ENCODE measurements around the gene ORAI2. TPM values are rescaled to one million over a fixed set of nuclear protein-coding genes. Genes with fewer than 3 reads are reported as not detected.
A peak's percentile ranks its signal among the peaks of the same experiment; 100 is the strongest.

The ORAI2 gene
- total and polyA plus RNA-seq, 2 of the 13 experiments (the other 11 are each of a cell fraction or from before 2014, with no cell fraction given): 3.0 to 6.0 TPM

DNA sequence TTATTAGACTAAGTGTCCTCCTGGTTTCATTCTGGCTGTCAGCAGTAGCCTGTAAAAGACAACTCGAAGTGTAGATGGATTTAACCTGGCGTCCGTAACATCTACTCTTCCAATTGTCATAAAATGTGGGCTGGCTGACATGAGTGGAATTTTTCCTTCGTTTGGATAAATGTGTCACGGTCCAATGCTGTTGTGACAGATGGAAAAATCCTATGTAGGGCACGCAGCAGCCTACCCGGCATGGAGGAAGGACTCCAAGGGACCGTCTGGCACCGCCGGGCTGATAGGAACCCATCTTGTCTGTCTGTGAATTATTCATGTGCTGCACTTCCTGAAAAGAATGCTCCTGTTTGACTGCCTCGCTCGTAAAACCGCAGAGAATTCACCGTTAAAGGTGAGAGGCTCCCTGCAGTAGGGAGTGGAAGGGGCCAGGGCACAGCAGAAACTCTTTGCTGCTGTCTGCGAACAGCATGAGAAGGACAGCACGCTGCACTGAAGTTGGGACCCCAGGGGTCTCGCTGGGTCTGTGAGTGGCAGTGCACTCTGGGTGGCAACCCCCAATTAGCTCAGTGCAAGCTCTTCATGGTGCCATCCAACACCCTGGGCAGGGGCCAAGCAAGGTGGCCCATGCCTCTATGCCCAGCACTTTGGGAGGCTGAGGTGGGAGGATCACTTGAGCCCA, 1.6 kb upstream of the ORAI2 start:
- no peaks in the 10 kb centered on the region for H3K79me2 ChIP-seq (ENCODE audit: insufficient read depth, low read length)
- no peaks in the 10 kb centered on the region for H3K9me3 ChIP-seq (ENCODE audit: low read length)
- no peak overlapping the region for H2AFZ ChIP-seq (ENCODE audit: low read length)
- peaks cover 0 to 5% of the 10 kb centered on the region in 2 experiments; a peak in 2 of 5 replicates for H3K36me3 ChIP-seq (replicated peaks in 1 of 2; ENCODE audit: control insufficient read depth in 1 of 2, insufficient read depth in 2 of 2, low read length in 2 of 2)
- H4K20me1 ChIP-seq (ENCODE audit: insufficient read depth, low read length): no peaks in the 10 kb centered on the region
- H3K4me1 ChIP-seq (ENCODE audit: insufficient read depth, low read length): peaks cover 35% of the 10 kb centered on the region
- H3K4me2 ChIP-seq (ENCODE audit: low read depth, low read length): peak overlapping the region; percentile 82
- no peak for TF ChIP-seq ZNF556 (CRISPR knock-in tag; IDR thresholded peaks at IDR 0.05; ENCODE audit: borderline replicate concordance)
- 0 out of 2 replicates have a peak, but pooled peaks have one; percentile 26 for TF ChIP-seq HNRNPL (IDR thresholded peaks at IDR 0.05; ENCODE audit: low read depth, low read length)
- no peak for TF ChIP-seq ZMYM4 (CRISPR knock-in tag; IDR thresholded peaks at IDR 0.05)
- TF ChIP-seq ETV5 (CRISPR knock-in tag; IDR thresholded peaks at IDR 0.05; ENCODE audit: borderline replicate concordance): peak; percentile 9; the same call in 1 of the 2 replicates
- 0 out of 2 replicates have a peak, but pooled peaks have one; percentile 24 for TF ChIP-seq ZBTB7B (CRISPR knock-in tag; IDR thresholded peaks at IDR 0.05)
- TF ChIP-seq, protein P1, sequence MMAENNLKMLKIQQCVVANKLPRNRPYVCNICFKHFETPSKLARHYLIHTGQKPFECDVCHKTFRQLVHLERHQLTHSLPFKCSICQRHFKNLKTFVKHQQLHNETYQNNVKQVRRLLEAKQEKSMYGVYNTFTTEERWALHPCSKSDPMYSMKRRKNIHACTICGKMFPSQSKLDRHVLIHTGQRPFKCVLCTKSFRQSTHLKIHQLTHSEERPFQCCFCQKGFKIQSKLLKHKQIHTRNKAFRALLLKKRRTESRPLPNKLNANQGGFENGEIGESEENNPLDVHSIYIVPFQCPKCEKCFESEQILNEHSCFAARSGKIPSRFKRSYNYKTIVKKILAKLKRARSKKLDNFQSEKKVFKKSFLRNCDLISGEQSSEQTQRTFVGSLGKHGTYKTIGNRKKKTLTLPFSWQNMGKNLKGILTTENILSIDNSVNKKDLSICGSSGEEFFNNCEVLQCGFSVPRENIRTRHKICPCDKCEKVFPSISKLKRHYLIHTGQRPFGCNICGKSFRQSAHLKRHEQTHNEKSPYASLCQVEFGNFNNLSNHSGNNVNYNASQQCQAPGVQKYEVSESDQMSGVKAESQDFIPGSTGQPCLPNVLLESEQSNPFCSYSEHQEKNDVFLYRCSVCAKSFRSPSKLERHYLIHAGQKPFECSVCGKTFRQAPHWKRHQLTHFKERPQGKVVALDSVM (CRISPR knock-in tag; IDR thresholded peaks at IDR 0.05): peak; percentile 66; the same call in 1 of the 2 replicates
- TF ChIP-seq ZNF768 (CRISPR knock-in tag; IDR thresholded peaks at IDR 0.05): peak; percentile 30; the same call in 1 of the 2 replicates
- TF ChIP-seq CBX1 (IDR thresholded peaks at IDR 0.05; ENCODE audit: low read depth): no peak
- TF ChIP-seq, protein P2, sequence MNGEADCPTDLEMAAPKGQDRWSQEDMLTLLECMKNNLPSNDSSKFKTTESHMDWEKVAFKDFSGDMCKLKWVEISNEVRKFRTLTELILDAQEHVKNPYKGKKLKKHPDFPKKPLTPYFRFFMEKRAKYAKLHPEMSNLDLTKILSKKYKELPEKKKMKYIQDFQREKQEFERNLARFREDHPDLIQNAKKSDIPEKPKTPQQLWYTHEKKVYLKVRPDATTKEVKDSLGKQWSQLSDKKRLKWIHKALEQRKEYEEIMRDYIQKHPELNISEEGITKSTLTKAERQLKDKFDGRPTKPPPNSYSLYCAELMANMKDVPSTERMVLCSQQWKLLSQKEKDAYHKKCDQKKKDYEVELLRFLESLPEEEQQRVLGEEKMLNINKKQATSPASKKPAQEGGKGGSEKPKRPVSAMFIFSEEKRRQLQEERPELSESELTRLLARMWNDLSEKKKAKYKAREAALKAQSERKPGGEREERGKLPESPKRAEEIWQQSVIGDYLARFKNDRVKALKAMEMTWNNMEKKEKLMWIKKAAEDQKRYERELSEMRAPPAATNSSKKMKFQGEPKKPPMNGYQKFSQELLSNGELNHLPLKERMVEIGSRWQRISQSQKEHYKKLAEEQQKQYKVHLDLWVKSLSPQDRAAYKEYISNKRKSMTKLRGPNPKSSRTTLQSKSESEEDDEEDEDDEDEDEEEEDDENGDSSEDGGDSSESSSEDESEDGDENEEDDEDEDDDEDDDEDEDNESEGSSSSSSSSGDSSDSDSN (CRISPR knock-in tag; IDR thresholded peaks at IDR 0.05): 0 out of 2 replicates have a peak, but pooled peaks have one; percentile 20
- in situ Hi-C loops (cut with HindIII; ENCODE audit: extremely low pct_ligation_motif_present, low pct_unique_long_range_greater_than_20kb) (no loop called here), intact Hi-C loops (cut with micrococcal nuclease; ENCODE audit: unreplicated experiment) (no loop called here)
- WGBS (ENCODE audit: low lambda C conversion rate): 7% methylated on average over 8 of the region's 17 CpGs
- FAIRE-seq (no peak), DNase-seq (ENCODE audit: low spot score) (peak; percentile 29), ATAC-seq (peak; percentile 39)
- POLR2A ChIA-PET: no interaction called here
- no peak overlapping the region for H3K9ac ChIP-seq (ENCODE audit: insufficient read depth, low read depth, low read length)
- no peaks in the 10 kb centered on the region for H3K27me3 ChIP-seq (ENCODE audit: control insufficient read depth in 1 of 2, insufficient read depth in 2 of 2, low read length in 2 of 2)
- CTCF ChIA-PET (ENCODE audit: low intra/inter-chr PET ratio, low total read pairs): no interaction called here
- no TSS peak for BruUV-seq (replicated peaks)
- peak overlapping the region in 1 of 3 experiments; percentile 46; a peak in 1 of 6 replicates for H3K4me3 ChIP-seq (replicated peaks in 1 of 3; ENCODE audit: insufficient read depth in 1 of 3, low read depth in 2 of 3, low read length in 3 of 3)
- no peak overlapping the region for H3K27ac ChIP-seq (ENCODE audit: extremely low read length, insufficient read depth, low read length)

All from HepG2 (cell line).